A673 (cell line): ENCODE results near the gene ACSF3.

ENCODE experiments used
- CTCF ChIP-seq: fragments of 300-800, 200-600 bp; sonication (generic); conservative IDR thresholded peaks from 2 replicates; pipeline ENCODE4 v1.5.1; 2017; ENCODE audit warnings: low read depth, mild to moderate bottlenecking, antibody characterized with exemption, low read length, moderate library complexity, mixed read lengths
- EZH2 ChIP-seq: fragments of 200-600 bp; sonication (generic); IDR thresholded peaks from 2 replicates; pipeline ENCODE4 v1.6.1; 2017; ENCODE audit warnings: borderline replicate concordance, low read depth, mild to moderate bottlenecking, mixed read lengths, antibody characterized with exemption, low read length; ENCODE audit not compliant: poor library complexity, severe bottlenecking

GRCh38 chr16:89097392-89097772, 3.7 kb downstream of the ACSF3 start:
- TF ChIP-seq CTCF (no peak), EZH2 (no peak)
